Brain microvascular endothelial cell (primary cell): ENCODE measurements around the gene TPD52L2.

Source experiments
- DNase-seq: peaks from one replicate; pipeline ENCODE4 v3.0.0-alpha.2; 2020
- H3K27ac ChIP-seq: fragments of 250-450 bp; sonication (Bioruptor Pico); 2 replicates; pipeline ENCODE4 v1.5.1; 2020; ENCODE audit warnings: mild to moderate bottlenecking, moderate library complexity
- H3K27me3 ChIP-seq: fragments of 250-450 bp; sonication (Bioruptor Pico); replicated peaks from 2 replicates; pipeline ENCODE4 v1.5.1; 2020; ENCODE audit warnings: mild to moderate bottlenecking
- H3K36me3 ChIP-seq: fragments of 250-450 bp; sonication (Bioruptor Pico); replicated peaks from 2 replicates; pipeline ENCODE4 v1.5.1; 2020; ENCODE audit warnings: mild to moderate bottlenecking
- H3K4me3 ChIP-seq: 2 replicates; pipeline ENCODE4 v1.5.1; 2011; ENCODE audit warnings: low read depth, mild to moderate bottlenecking, control low read depth, low read length, moderate library complexity
- CTCF ChIP-seq: IDR thresholded peaks from 2 replicates; pipeline ENCODE4 v1.5.1; 2011; ENCODE audit warnings: low read depth, mild to moderate bottlenecking, moderate library complexity, low read length, control low read depth, inconsistent platforms; ENCODE audit errors: missing control alignments
- in situ Hi-C: cut with HindIII; loops from 2 replicates; pipeline ENCODE4 v1.10.0; 2017; ENCODE audit warnings: low sequenced_read_pairs, low pct_ligation_motif_present

The TPD52L2 gene

GRCh38 chr20:63889241-63890200, 24.5 kb downstream of the TPD52L2 start:
- no peak overlapping the region for H3K27ac ChIP-seq
- H3K36me3 ChIP-seq = peaks cover 62% of the 10 kb centered on the region

GRCh38 chr20:63890201-63890576, 25.1 kb downstream of the TPD52L2 start:
- no peaks in the 10 kb centered on the region for H3K27me3 ChIP-seq
- H3K27ac ChIP-seq = no peak overlapping the region
- in situ Hi-C loops = loop anchor here (25.0 kb wide), 1 partner anchor 303 kb away; no protein-coding TSS in a partner anchor
- H3K4me3 ChIP-seq = no peak overlapping the region
- H3K36me3 ChIP-seq = peaks cover 55% of the 10 kb centered on the region
- TF ChIP-seq CTCF = no peak
- DNase-seq = no peak

More at GRCh38 chr20:63889241-63890200, 24.5 kb downstream of the TPD52L2 start:
- H3K4me3 ChIP-seq = no peak overlapping the region
- no peak for DNase-seq
- in situ Hi-C loops = loop anchor here (25.0 kb wide), 1 partner anchor 302 kb away; no protein-coding TSS in a partner anchor
- TF ChIP-seq CTCF = no peak
- H3K27me3 ChIP-seq = no peaks in the 10 kb centered on the region

GRCh38 chr20:63890616-63891015, 25.5 kb downstream of the TPD52L2 start:
- no peak overlapping the region for H3K4me3 ChIP-seq
- no peaks in the 10 kb centered on the region for H3K27me3 ChIP-seq
- no peak overlapping the region for H3K27ac ChIP-seq
- no peak for DNase-seq
- in situ Hi-C loops = loop anchor here (25.0 kb wide), 1 partner anchor 303 kb away; no protein-coding TSS in a partner anchor
- no peak for TF ChIP-seq CTCF
- H3K36me3 ChIP-seq = peaks cover 51% of the 10 kb centered on the region

GRCh38 chr20:63891061-63892002, 26.3 kb downstream of the TPD52L2 start:
- no peaks in the 10 kb centered on the region for H3K27me3 ChIP-seq
- H3K27ac ChIP-seq = no peak overlapping the region
- no peak for TF ChIP-seq CTCF
- in situ Hi-C loops = loop anchor here (25.0 kb wide), 1 partner anchor 304 kb away; no protein-coding TSS in a partner anchor
- H3K4me3 ChIP-seq = no peak overlapping the region
- H3K36me3 ChIP-seq = peaks cover 46% of the 10 kb centered on the region
- DNase-seq = no peak

- DNase-seq = no peak
- TF ChIP-seq CTCF = no peak
- no peak overlapping the region for H3K4me3 ChIP-seq
- peaks cover 40% of the 10 kb centered on the region for H3K36me3 ChIP-seq
- H3K27me3 ChIP-seq = no peaks in the 10 kb centered on the region
- no peak overlapping the region for H3K27ac ChIP-seq
- in situ Hi-C loops = loop anchor here (25.0 kb wide), 1 partner anchor 305 kb away; no protein-coding TSS in a partner anchor
These were observed 27.3 kb downstream of the TPD52L2 start for GRCh38 chr20:63892402-63892801.
